HG02981 (cell line): ENCODE results near the gene KDM4C.

Experiments
- ATAC-seq: cut with Tn5 transposase; IDR thresholded peaks from one replicate; pipeline ENCODE4 v1.9.1; 2021; ENCODE audit warnings: mild to moderate bottlenecking, moderate library complexity; ENCODE audit not compliant: unreplicated experiment

Gene KDM4C

DNA sequence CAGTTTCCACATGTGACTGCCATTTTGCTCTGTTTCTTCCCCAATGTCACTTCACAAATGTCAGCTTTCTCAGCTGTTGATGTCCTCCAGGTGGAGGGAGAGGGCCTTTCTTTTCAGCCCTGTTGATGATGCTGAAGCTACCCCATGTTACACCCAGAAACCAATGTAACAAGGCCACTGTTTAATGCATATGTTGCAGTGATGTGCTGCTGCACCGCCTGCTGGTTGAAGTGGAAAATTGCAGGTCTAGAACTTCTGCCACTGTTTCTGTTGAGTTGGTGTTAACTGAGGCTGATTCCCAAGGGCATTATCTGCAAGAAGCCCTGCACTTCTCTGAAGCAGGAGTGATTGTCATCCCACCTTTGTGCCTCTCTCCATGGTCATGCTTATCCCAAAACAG lies 428.4 kb downstream of the KDM4C start:
- no peak for ATAC-seq

DNA sequence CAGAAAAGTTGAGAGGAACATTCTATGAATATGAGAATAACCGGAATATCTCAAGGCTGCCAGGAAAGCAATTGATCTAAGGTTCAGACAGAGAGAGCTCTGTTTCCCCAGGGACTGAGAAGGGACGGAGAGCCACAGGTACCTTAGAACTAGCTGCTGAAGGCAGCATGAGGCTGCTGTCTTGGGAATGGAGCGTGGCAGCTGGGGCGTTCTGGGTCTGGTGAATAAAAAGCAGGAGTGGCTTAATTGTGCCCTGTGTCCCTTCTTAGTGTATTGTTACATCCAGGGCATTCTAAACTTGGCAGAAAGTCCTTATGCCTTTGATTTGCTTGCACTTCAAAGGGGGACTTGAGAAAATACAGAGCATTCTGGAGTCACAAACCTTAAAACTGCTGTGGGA lies 434.5 kb downstream of the KDM4C start:
- no peak for ATAC-seq

DNA sequence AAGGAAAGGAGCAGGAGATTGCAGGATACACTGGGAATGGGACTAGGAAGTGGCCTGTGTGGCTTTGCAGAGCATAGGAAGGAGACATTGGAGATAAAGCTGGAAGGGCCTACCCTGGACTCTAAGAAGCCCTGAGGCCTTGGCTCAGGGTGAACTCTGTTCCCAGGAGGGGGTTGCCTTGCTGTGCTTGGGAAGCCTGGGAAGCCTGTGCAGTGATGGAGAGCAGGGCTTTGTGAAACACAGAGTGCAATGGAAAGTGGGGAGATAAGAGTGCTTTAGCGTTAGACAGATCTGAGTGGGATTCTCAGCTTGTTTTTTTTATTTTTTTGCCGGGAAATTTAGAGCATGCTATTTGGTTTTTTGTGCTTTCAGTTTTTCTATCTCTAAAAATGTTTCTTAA lies 437.8 kb downstream of the KDM4C start:
- no peak for ATAC-seq

DNA sequence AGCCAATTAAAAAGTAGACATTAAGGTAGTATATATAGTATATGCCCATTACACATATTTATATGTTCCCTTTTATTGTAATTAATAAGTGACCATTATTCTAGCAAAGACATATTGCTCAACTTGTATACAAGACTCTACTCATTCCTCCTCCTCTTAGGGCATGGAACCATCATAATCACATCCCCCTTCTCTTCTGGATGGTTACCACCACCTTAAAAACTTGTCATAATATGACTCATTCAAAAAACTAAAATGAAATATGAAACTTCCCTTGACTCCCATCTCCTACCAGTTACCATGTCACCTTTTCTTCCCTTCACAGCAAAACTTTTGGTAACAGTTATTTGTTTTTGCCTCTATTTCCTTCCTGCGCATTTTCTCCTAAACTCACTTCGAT lies 438.7 kb downstream of the KDM4C start:
- ATAC-seq, result no peak

DNA sequence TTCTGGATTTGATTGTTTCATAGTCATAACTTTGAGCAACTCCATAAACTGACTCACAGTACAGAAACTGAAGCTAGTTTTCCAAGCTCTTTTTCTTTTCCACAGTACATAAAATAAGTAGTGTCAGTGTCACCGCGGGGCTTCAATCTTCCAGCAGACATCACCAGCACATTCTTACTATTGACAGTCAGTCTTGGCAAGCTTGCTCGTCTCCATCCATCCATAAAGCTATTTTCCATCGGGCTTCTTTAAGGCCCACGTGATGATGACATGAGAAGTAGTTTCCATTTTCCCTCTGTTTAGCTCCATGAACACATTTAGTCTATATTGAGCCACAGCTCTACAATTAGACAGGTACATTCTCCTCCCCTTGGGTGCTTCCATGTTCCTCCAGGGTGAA lies 443.4 kb downstream of the KDM4C start:
- ATAC-seq, result no peak

DNA sequence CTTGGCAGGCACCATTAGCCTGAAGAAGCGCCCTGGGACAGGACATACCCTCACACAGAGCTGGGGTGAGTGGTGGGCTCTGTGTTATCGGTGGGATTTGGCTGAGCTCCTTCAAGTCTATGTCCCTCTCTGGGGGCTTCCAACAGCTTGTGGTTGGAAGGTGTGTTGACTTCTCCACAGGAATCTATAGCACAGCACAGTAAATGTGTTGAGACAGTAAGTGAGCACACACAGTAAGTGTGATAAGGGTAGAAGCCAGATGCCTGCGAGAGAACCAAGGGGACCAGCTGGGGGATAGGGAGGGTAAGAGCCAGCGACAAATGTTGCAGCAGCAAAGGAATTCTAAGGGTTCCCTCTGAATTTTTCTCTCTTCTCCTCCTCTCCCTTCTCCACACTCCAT lies 448.0 kb downstream of the KDM4C start:
- no peak for ATAC-seq

DNA sequence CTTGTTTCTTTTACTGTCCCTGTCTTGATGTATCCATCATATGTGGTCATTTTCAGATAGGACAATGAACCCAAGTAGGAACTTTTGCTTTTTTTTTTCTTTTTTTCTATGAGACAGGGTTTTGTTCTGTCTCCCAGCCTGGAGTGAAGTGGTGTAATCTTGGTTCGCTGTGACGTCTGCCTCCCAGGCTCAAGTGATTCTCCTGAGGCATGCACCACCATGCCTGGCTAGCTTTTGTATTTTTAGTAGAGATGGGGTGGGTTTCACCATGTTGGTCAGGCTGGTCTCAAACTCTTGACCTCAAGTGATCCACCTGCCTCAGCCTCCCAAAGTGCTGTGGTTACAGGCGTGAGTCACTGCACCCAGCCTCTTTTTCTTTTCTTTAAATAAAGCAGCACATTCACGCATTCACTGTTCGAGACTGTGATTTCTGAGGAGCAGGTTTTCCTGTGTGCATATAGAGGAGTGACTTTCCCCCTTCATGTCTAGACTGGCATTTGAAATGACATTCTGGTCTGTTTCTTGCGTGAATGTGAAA lies 448.5 kb downstream of the KDM4C start:
- no peak for ATAC-seq

DNA sequence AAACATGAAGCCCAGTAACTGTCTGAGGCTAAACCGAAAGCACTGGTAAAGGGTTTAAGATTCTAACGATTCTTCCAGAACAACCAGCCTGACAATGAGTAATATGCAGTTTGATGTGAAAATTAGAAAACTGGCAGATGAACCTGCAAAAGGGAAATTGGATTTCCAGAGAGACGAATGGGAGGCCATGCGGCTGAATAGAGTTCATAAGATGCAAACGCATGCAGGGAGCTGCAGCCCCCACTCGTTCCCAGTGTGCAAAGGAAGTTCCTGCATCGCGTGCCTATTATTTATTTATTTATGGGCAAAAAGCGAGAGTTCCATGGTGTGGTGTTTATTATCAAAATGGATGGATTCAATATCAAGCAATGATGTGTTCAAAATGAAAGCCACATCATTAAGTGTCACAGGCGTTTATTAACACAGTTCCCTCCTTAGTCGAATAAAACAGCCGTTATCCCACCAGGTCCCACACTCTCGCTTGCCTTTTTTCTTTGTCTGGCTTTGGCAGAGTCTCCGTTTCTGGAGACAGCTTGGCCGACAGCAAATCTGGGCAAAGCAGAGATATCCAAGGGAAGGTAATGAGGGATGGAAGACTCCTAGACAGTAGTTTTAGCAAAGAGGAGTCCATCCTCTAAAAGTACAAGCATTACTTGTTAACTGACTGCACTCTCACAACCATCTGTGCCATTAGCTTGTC lies 451.4 kb downstream of the KDM4C start:
- no peak for ATAC-seq

DNA sequence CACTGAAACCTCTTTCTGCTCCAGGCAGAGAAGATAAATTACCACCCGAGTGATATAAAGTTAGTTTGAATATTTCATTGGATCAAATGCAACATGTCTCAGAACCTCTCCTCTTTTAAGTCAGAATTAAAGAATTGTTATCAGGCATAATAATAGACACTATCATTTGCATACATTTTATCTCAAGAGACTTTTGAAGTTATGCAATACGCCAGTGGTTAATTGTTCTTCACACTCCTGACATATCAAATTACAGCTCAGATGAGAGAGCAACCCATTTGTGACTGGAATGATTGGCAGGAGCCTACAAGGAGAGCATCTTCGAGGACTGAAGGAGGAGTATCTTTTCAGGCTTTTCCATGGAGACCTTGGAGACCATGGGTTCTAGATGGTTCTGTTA lies 452.2 kb downstream of the KDM4C start:
- ATAC-seq, result no peak

DNA sequence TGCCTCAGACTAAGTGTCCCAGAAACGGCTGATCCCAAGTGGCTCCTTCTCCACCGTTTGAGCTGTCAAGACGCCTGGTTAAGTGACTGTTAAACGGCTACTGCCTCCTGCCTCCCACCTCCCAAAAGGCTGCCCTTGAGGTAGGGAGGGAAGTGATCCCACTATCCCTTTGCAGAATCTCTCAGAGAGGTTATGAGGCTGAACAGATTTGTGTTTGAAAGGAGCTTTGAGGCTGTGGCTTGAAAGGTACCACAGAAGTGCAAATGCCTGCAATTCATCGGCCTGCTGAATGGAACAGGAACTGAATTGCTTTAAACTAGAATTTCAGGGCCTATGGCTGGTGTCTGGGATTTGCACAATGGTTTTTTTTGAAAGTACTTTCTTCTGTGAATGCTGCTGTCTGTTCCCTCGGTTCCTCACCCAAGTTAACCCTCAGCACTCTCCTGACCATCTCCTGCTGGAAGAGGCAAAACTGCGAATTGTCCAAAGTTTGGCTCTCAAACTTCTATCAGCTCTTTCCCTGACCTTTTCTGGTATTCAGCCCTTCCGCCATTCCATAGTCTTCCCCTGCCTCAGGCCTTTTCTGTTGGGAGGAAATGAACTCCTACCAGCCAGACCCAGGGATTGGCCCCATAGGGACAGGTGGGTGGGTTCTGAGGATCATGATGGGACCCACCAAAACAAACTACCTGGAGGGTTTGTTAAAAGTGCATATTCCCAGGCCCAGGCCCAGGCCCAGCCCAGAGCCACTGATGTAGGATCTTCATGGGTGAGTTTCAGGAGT lies 453.3 kb downstream of the KDM4C start:
- no peak for ATAC-seq

DNA sequence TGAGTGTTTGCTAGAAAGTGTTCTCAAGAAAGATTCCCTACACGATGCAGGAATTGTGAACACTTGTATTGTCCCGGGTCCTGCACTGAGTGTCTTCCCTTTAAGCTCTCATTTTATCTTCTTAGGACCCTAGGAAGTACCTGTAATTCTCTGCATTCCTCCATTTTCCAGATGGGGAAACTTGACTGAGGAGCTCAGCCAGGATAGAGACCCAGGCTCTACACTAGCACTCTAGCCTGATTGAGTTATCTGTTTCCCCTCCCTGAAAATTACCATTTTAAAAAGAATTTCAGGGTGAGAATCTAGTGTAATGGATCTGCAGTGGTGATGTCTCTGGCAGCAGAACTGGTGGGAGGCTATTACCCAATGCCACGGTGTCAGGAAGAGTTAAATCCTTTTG lies 453.9 kb downstream of the KDM4C start:
- ATAC-seq, result no peak

DNA sequence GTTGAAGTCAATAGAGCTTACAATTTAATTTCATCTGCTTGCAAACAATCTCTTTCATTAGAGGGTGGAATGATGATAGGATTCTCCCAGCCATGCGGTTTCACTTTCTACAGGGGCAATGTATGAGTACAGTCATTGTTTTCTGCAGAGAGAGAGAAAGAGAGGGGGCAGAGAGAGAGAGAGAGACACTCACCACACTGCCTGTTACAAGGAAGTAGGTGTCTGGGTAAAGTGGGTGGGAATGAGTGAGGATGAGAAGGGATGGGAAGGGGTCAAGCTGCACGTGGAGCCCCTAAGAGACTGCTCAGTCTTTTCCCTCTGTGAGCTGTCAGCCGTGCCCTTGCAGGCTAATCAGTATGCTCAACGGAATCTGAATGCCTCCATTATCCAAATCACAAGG lies 454.3 kb downstream of the KDM4C start:
- no peak for ATAC-seq

DNA sequence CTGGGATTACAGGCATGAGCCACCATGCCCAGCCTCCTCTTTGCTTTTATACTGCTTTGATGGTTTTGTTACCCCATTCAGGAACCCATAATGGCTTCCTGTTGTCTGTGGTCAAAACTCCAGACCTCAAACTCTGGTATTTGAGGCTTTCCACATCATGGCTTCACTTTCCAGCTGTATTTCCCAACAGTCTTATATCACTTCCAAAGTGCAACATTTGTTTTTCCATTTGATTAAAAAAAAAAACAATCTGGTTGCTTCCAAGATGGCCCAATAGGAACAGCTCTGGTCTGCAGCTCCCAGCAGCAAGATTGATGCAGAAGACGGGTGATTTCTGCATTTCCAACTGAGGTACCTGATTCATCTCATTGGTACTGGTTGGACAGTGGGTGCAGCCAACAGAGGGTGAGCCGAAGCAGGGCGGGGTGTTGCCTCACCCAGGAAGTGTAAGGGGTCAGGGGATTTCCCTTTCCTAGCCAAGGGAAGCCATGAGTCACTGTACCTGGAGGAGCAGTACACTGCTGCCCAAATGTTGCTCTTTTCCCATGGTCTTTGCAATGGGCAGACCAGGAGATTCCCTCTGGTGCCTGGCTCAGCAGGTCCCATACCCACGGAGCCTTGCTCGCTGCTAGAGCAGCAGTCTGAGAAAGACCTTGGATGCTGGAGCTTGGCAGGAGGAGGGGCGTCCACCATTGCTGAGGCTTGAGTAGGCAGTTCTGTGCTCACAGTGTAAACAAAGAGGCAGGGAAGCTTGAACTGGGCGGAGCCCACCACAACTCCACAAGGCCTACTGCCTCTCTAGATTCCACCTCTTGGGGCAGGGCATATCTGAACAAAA lies 458.4 kb downstream of the KDM4C start:
- ATAC-seq, result no peak

DNA sequence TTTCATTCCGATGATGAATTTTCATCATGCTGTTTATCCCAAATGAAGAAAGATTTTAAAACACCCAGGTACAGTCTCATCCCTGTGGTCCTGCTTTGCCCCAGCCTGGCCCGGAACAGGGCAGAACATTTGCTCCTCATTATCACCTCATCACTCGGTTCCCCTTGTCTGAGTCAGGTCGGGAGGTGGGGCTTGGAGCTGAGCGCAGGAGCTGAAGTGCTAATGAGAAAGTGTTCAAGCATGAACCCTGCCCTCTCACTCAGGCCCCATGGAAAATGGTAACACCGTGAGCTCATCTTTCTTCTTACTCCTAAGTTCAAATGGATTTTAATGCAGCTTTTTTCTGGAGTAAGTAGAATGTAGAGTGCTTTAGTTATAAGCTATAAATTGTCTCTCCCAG lies 466.2 kb downstream of the KDM4C start:
- no peak for ATAC-seq
